Measurements from ENCODE around the gene CELF4.

Gene CELF4

DNA sequence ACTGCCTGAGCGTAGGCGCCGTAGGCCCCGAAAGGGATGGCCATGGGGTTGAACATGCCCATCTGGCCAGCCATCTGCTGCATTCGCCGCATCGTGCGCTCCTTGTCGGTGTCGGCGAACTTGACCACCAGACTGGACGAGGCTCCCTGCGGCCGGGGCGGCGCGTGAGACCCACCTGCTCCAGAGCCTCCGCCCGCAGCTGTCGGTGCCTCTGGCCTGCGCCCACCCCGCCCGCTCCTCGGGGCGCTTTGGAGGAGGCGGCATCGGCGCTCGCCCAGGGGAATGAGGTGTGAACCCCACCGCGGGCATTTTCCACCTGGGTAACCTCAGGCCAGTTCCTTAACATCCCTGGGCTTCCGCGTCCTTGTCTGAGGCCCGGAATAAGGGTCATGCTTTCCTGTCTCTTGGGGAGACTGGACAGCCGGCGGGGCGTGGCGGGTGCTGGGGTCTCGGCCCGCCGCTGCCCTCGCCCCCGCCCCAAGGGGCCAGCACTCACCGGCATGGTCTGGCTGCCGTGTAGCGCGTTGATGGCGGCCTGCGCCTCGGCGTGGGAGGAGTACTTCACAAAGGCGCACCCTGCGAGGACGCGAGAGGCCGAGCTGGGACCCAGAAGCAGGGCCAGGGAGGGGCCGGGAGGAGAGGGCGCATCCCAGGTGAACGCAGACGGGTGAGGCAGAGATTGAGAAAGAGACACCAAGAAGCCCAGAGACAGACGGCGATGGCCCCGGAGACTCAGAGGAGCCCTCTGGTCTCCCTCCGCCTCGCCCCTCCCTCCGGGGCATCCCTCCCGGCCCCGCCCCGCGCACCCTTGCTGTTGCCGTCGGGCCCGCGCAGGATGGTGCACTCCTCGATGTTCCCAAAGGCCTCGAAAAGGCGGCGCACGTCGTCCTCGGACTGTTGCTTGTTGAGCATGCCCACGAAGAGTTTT lies 291.0 kb downstream of the CELF4 start:
- no peak for DNase-seq

DNA sequence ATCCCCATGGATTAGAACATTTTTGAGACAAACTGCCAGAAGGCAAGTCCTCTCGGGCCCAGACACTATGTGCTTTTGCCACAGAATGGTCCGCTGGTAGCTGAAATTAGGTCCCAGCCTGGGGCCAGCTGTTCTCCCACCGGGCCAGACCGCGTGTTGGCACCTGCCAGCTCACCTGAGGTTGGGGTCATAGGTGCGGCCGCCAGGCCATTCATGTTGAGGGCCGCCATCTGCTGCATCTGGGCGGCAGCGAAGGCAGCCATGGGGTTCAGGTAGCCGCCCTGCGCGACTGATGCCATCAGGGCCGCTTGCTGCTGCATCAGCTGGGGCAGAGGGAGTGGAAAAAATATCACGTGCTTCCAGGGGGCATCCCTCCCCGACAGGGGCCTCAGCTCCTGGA lies 292.8 kb downstream of the CELF4 start:
- no peak for DNase-seq

DNA sequence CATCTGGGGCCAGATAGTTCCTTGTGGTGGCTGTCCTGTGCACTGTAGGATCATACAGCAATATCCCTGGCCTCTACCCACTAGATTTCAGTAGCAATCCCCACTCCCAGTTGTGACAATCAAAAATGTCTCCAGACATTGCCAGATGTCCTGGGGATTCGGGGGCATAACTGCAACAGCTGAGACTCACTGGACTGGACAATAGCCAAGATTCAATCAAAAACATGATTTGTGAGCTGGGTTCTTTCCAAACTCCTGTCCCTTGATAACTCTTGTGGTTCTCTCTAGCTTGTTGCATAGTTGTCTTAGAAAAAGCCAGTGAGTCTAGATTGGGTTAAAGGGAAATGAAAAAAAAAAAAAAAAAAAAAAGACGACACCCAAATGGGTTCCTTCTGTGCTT lies 293.4 kb downstream of the CELF4 start:
- no peak for DNase-seq

- no peak for DNase-seq
These were observed 294.9 kb downstream of the CELF4 start for GRCh38 chr18:37270666-37271052.

DNA sequence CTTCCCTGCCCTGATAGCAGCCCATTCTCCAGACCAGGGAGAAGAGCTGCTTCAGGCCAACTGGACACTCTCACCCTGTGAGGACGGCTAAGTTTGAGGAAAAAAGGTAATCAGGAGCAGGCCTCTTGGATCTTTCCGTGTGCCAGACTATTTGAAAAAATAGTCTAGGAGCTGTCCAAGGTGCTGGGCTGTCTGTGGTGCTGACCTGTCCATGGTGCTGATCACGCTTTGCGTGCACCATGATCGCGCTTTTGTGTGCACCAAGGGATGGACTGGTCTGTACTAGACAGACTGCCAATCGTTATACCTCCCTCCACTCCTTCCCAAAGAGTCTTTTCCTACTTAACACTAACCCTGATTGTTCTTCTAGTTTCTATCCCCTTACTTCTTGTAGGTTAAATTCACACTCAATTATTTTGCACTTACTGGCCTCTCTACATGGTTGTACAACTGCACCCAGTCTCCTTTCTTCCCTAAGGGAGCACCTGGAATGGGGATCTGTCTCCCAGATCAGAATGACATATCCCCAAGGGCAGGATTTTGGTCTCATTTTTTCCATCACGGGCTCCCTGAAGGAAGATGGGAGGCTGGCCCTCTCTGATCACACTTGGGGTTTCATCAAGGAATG lies 295.4 kb downstream of the CELF4 start:
- no peak for DNase-seq

GRCh38 chr18:37266290-37266689 lies 299.3 kb downstream of the CELF4 start:
- DNase-seq = peak; percentile 57

DNA sequence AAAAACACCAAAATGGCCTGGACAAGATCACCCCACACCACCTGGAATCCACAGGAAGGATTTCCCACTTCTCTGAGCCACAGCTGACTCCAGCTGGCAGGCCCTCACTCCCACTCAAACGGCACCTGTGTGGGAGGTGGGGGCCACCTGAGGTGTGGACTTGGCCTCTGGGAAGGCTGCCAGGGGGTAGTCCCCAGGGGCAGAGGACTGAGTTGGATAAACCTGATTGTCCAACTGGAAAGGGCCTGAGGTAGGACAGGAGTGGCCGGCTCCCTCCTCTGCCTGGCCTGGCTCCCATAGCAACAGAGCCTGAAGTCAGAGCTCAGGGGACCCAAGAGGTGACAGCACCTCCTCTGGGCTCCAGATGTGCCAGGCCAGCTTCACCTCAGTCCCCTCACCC lies 300.2 kb downstream of the CELF4 start:
- no peak for DNase-seq

- no peak for DNase-seq
These were observed 300.6 kb downstream of the CELF4 start for GRCh38 chr18:37264956-37265355.

DNA sequence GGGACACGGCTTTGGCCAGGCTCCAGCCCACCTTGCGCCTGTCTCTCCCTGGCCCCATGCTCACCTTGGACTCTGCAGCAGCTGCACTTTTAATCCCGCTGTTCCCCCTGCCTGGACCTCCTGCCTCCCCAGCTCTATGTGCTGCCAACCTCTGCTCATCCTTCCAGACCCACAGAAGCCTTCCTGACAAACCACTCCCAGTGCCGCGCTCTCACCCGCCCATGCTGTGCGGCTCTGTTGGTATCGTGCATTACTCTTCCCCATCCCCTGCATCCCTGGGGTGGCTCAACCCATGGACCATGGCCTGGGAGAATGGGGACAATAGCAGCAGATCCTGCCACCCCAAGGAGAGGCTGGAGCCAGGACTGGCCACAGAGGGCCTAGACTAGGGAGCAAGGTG lies 303.6 kb downstream of the CELF4 start:
- DNase-seq = peak; percentile 58

GRCh38 chr18:37261246-37261840 lies 304.3 kb downstream of the CELF4 start:
- DNase-seq = peak; percentile 65

- no peak for DNase-seq
These were observed 305.1 kb downstream of the CELF4 start for GRCh38 chr18:37260367-37261093.

DNA sequence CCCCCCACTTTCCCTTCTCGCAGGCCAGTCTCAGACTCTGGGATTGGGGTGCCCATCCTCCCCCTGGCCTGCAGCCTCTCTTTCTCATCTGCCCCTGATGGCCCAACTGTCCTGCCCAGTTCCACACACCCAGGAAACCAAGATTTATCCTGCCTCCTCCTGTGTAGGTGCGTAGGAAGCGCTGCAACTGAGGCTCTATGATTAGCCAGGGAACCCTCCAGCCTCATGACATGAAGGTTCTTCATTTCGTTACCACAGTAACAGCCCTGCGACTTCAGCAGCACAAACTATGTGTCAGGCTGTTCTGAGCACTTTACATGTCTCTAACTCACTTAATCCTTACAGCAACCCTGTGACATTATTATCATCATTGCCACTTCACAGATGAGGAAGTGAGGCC lies 305.9 kb downstream of the CELF4 start:
- DNase-seq = no peak

GRCh38 chr18:37258819-37259218 lies 306.8 kb downstream of the CELF4 start:
- no peak for DNase-seq

DNA sequence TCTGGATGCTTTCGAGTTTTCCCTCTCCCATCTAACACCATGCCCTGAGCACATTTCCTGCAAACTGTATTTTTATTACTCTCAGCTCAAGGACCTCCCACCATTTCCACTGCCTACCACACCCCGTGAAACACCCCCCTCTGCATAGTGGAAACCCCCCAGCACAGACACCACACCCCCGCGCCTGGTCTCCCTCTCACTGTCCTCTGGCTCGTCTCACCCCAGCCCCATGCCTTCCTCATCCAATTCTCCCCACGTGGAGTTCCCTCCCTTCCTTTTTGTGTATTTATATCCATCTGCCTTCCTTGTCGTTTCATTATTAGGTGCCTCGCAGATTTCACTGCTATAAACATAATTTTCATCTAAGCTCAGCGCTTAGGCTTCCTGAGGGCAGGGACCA lies 307.5 kb downstream of the CELF4 start:
- DNase-seq = no peak

DNA sequence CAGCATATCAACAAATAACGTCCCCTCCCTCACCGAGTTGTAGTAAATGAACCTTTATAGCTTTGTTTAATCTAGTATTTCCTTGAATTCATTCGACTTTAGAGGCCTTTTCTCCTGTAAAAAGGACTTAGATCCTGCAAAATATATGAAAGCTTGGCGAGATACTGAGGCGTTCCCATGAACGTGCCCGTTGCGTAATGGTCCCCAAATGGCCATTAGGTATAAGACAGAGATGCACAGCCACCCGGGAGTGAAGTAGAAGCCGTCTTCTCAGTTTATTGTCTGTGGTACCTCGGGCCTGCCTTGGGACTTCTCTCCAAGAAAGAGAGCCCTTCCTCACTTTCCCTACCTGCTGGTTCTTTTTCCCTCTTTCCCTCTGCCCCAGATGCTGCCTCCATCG lies 310.6 kb downstream of the CELF4 start:
- DNase-seq = no peak

DNA sequence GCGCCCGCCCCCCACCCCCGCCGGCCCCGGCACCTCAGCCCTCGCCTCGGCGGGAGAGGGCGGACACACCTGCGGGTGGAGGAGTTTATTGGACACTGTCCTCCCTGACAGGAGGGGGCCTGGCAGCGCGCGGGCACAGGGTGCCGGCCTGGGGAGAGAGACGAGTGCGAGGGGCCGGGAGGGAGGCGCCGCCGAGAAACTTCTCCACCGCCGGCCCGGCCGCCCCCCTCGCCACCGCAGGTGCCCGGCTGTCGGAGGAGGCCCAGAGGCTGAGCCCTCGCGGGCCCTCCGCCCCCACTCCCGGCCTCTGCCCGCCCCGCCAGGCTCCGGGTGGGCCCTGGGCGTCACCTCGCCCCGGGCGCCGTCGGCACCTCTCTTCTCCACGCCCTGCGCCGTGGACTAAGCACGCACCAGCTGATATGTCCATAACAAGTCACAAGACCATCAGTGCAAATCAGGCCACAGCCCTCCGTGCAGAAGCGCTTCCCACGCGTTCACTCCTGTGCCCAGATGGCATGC lies 311.3 kb downstream of the CELF4 start:
- no peak for DNase-seq

DNA sequence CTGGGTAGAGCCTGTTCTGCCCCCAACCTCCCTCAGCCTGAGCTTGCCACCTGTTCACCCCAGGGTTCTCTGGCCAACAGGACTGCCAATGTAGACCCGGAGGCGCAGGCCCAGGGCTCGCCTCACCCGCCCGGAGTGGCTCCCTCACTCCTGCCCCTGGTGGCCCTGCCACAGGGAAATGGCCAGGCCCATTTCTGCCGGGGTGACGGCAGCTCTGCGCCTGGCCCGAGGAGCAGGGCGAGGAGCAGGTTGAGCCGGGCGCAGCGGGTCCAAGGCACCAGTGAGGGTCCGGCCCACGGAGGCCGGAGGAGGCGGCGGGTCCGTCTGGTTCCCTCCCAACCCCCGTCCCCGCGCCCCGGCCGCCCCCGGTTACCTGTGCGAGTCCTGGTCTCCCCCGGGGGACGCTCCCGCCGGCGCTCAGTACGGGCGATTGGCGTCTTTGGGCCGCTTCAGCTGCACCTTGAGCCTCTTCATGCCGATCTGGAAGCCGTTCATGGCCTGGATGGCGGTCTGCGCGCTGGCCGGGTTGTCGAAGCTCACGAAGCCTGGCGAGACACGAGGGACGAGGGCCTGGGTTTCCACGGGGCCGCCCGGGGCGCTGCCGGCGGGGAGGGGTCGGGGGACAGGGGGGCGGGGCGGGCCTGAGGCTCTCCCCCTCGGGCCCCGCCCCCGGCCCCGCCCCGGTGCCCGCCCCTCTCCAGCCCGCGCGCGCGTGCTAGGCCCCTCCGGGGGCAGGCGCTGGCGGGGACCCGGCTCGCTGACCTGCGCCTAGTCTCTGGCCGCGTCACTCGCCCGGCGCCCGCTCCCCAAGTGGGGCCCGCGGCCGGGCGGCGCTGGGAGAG lies 312.0 kb downstream of the CELF4 start:
- no peak for DNase-seq

- DNase-seq = no peak
These were observed 312.7 kb downstream of the CELF4 start for GRCh38 chr18:37252854-37253393.

- DNase-seq = no peak
These were observed 313.3 kb downstream of the CELF4 start for GRCh38 chr18:37252342-37252741.

DNA sequence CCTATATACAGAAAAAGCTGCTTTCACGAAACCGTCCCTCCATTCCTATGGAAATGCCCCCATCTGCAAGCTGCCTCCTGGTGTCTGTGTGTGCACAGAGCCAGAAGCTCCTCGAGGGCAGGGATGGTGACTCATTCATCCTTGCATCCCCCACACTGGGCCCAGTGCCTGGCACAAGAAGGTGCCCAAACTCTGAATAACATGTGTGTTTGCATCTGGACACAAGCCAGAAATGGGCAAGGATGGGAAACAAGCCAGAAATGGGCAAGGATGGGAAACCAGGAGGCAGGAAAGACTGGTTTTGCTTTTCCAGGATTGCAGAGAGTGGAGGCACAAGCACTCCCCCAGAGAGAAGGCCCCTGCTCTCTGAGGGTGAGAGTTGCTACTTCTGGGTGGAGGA lies 313.9 kb downstream of the CELF4 start:
- no peak for DNase-seq

DNA sequence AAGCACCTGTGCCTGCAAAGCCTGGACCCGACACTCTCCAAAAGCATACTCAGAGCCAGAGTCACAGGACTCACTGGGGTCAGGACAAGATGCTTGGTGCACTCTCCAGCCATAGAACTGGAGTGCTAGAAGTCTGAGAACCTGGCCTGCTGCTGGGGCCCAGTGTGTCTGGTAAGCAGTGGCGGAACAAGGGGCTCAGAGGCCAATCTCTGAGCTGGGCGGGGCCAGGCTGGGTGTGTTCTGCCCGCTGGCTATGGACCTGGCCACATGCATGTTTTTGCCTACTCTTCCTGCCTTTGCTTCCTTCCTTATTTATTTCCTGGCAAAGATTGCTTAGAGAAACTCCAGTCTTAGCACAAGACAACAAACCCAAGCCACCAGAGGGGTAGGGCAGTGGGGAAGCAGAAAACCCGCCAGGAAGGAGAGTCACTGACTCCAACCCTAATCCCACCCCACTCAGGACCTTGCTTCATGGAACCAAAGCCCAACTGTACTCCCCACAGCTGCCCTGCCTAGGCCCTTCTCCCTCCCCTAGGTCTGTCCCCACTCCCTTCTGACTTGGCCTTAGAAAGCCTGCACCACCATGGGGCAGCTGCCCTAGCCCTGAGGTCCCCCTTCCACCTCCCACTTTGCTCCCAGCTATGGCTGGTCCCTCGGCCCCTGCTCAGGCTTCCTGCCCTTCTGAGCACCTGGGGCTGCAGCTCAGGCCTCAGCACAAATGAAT lies 315.5 kb downstream of the CELF4 start:
- DNase-seq = no peak
